ENCODE data around the gene STON2.
"Not testable (repeated sequence)": the region's sequence is repeated elsewhere in the genome, so short reads cannot be mapped to it uniquely, and the experiment has no call there.

Gene STON2

GRCh38 chr14:81400202-81400678, at the start of gene STON2:
TSS of gene STON2 (minus strand) at chr14:81400324. CDS start at chr14:81398382, 1,942 bp downstream.
- no peak for DNase-seq (ENCODE audit: low read depth)

- no peak for DNase-seq (ENCODE audit: low read depth)
These were observed 49.5 kb upstream of the STON2 start for GRCh38 chr14:81449576-81449975.

GRCh38 chr14:81449114-81449513, 49.0 kb upstream of the STON2 start:
- no peak for DNase-seq (ENCODE audit: low read depth)

- no peak for DNase-seq (ENCODE audit: low read depth)
These were observed 47.1 kb upstream of the STON2 start for GRCh38 chr14:81447021-81447764.

- no peak for DNase-seq (ENCODE audit: low read depth)
These were observed 46.3 kb upstream of the STON2 start for GRCh38 chr14:81446279-81447007.

- DNase-seq (ENCODE audit: low read depth), result no peak
These were observed 41.6 kb upstream of the STON2 start for GRCh38 chr14:81441626-81442134.

GRCh38 chr14:81440041-81440440, 39.9 kb upstream of the STON2 start:
- no peak for DNase-seq (ENCODE audit: low read depth)

- DNase-seq (ENCODE audit: low read depth), result no peak
These were observed 37.1 kb upstream of the STON2 start for GRCh38 chr14:81437244-81437643.

- DNase-seq (ENCODE audit: low read depth), result peak; percentile 32
These were observed 36.4 kb upstream of the STON2 start for GRCh38 chr14:81436296-81437138.

GRCh38 chr14:81435391-81436295, 35.5 kb upstream of the STON2 start:
- DNase-seq (ENCODE audit: low read depth), result no peak

GRCh38 chr14:81435048-81435390, 34.9 kb upstream of the STON2 start:
- DNase-seq (ENCODE audit: low read depth), result no peak

- DNase-seq (ENCODE audit: low read depth), result no peak
These were observed 34.1 kb upstream of the STON2 start for GRCh38 chr14:81434230-81434629.

GRCh38 chr14:81433378-81433777, 33.3 kb upstream of the STON2 start:
- DNase-seq (ENCODE audit: low read depth), result no peak

- DNase-seq (ENCODE audit: low read depth), result no peak
These were observed 32.1 kb upstream of the STON2 start for GRCh38 chr14:81432219-81432661.

- no peak for DNase-seq (ENCODE audit: low read depth)
These were observed 30.1 kb upstream of the STON2 start for GRCh38 chr14:81430235-81430634.

- not testable (repeated sequence) for DNase-seq (ENCODE audit: low read depth)
These were observed 29.6 kb upstream of the STON2 start for GRCh38 chr14:81429749-81430148.

GRCh38 chr14:81429028-81429427, 28.9 kb upstream of the STON2 start:
- no peak for DNase-seq (ENCODE audit: low read depth)

- no peak for DNase-seq (ENCODE audit: low read depth)
These were observed 27.4 kb upstream of the STON2 start for GRCh38 chr14:81427348-81428058.

- no peak for DNase-seq (ENCODE audit: low read depth)
These were observed 23.4 kb upstream of the STON2 start for GRCh38 chr14:81423504-81423903.

- no peak for DNase-seq (ENCODE audit: low read depth)
These were observed 18.1 kb upstream of the STON2 start for GRCh38 chr14:81418057-81418790.
